Testis (tissue), 3 donors: ENCODE measurements around the gene ANKRD28. TPM values are rescaled to one million over a fixed set of nuclear protein-coding genes. Genes with fewer than 3 reads are reported as not detected.
A peak's percentile ranks its signal among the peaks of the same experiment; 100 is the strongest.

Experiments used
- DNase-seq: peaks from one replicate; pipeline ENCODE4 v3.0.0-alpha.2; 2019
- H3K27ac ChIP-seq, 2 donors: fragments of 200-600 bp; sonication (generic); one replicate each; pipeline ENCODE4 v1.5.1; 2019
- H3K27me3 ChIP-seq: fragments of 200-600 bp; sonication (generic); one replicate; pipeline ENCODE4 v1.5.1; 2019
- H3K36me3 ChIP-seq: fragments of 200-600 bp; sonication (generic); one replicate; pipeline ENCODE4 v1.5.1; 2017; ENCODE audit warnings: low read depth; ENCODE audit errors: missing control alignments
- H3K4me1 ChIP-seq: fragments of 200-600 bp; sonication (generic); one replicate; pipeline ENCODE4 v1.5.1; 2019
- H3K4me3 ChIP-seq, 2 donors: fragments of 200-600 bp; sonication (generic); one replicate each; pipeline ENCODE4 v1.5.1; 2017 to 2019
- H3K9me3 ChIP-seq: fragments of 200-600 bp; sonication (generic); one replicate; pipeline ENCODE4 v1.5.1; 2017
- POLR2A ChIP-seq: fragments of 450-650 bp; IDR thresholded peaks from one replicate; pipeline ENCODE4 v1.6.1; 2017; ENCODE audit warnings: antibody characterized with exemption, mild to moderate bottlenecking, moderate library complexity
- WGBS, 2 donors: methylation state at CpG; one replicate each; pipeline ENCODE4 v1.1.5; 2018; 5-methylcytosine and 5-hydroxymethylcytosine counted together
- intact Hi-C: fragments of 100-400 bp; cut with DNase I; formaldehyde crosslinking; loops from one replicate; pipeline ENCODE4 v1.15.1; 2023; ENCODE audit warnings: low total_unique reads
- polyA plus RNA-seq: library from polyadenylated mRNA; stranded (reverse); fragments of 350-450 nt; fragmentation: Illumina TruSeq; extraction: RNeasy Lipid Tissue Mini Kit (QIAGEN cat#74804); gene quantifications from one replicate; pipeline ENCODE4 v1.2.3, GENCODE V29; 2014; ENCODE audit warnings: low read depth, low replicate concordance; ENCODE audit not compliant: insufficient read depth
- total RNA-seq, 2 donors: library from RNA; depleted of rRNA; stranded (reverse); fragments of >200 nt; gene quantifications; one replicate each; pipeline ENCODE4 v1.2.3, GENCODE V29; 2016
- TF ChIP-seq, protein P1 (sequence below), 3 experiments: fragments of 450-650 bp in 2 of 3; fragments of 200-600 bp in 1 of 3; sonication (generic) in 1 of 3; IDR thresholded peaks; one replicate each; pipeline ENCODE4 v1.5.1; 2016 to 2019; ENCODE audit warnings: antibody characterized with exemption in 3 of 3, mild to moderate bottlenecking in 2 of 3, moderate library complexity in 1 of 3

Gene ANKRD28
- total and polyA plus RNA-seq, 3 donors from 2014 or later: 82.8 to 96.3 (median 93.8) TPM

DNA sequence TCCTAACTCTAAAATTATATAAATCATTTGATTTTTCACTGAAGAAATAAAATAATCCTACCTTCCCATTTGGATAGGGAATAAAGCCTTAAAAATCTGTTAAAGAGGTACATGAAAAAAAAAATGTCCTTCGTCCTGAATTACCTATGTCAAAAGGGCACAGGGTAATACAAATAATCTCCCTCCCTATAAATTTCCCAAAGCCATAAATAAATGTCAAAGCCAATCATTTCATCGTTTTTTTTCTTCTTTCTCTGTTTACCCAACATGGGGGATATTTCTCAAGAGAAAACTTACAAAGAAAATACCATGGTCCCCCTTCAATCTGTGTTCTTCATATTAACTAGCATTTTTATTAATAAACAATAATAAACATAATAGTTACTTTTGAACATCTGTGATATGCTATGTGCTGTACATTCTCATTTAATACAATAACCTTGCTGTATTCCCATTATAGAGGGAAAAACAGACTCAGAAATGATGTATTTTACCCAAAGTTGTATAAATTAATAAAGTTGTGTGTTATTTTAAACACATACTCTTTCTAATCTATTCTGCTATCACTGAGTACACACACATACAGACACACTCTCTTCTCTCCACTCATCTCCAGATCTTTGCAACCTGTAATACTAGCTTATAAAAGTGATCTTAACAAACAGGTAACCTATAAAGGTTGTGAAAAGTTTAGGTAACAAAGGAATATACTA lies 910 bp upstream of the ANKRD28 start:
- no peaks in the 10 kb centered on the region for H3K9me3 ChIP-seq
- TF ChIP-seq, protein P1, sequence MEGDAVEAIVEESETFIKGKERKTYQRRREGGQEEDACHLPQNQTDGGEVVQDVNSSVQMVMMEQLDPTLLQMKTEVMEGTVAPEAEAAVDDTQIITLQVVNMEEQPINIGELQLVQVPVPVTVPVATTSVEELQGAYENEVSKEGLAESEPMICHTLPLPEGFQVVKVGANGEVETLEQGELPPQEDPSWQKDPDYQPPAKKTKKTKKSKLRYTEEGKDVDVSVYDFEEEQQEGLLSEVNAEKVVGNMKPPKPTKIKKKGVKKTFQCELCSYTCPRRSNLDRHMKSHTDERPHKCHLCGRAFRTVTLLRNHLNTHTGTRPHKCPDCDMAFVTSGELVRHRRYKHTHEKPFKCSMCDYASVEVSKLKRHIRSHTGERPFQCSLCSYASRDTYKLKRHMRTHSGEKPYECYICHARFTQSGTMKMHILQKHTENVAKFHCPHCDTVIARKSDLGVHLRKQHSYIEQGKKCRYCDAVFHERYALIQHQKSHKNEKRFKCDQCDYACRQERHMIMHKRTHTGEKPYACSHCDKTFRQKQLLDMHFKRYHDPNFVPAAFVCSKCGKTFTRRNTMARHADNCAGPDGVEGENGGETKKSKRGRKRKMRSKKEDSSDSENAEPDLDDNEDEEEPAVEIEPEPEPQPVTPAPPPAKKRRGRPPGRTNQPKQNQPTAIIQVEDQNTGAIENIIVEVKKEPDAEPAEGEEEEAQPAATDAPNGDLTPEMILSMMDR (IDR thresholded peaks at IDR 0.05): no peak
- no peak for TF ChIP-seq POLR2A
- H3K27ac ChIP-seq: no peak overlapping the region
- H3K4me3 ChIP-seq: no peak overlapping the region
- WGBS, 2 donors: 60 to 70% methylated on average over 2 of the region's 2 CpGs
- no peak for DNase-seq
- no peaks in the 10 kb centered on the region for H3K36me3 ChIP-seq
- peaks cover 9% of the 10 kb centered on the region for H3K4me1 ChIP-seq
- H3K27me3 ChIP-seq: no peaks in the 10 kb centered on the region
- intact Hi-C loops: no loop called here

DNA sequence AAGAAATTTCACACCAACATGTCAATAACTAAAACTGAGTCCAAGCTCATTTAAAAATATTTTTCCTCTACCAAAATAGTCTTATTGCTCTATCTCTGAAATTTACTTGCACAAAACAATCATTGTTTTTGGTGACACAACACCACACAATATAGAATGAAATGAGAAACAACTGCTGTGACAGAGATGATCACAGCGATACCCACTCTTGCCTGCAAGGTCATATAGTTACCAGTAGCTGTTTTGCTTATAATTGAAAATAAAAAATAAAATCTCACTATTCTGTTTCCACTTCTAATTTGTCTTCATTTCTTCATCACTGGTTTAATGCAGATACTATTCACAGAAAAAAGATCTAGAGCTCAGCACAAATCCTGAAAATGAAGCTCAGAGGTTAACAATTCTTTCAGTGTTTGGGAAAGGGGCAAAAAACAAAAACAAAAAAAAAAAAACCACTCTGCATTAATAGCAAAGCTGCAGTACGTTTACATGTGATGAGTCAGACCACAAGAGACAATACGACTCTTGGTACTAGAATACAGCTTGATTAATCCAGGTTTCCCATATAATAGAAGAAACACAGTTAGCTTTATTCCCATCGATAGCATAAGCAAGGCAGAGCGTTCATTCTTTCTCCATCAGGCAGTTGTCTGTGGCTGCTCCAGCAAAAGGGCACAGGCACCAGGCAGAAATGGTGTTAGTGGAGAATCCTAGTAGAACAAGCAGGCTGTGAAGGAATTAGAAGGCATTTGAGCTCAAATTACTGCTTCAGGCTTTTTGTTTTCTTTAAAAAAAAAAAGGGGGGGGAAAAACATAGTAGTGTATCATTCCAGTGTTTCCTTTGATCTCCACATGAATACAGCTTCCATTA lies 773 bp downstream of the ANKRD28 start:
- 15 to 50% methylated on average over 5 of the region's 5 CpGs for WGBS, 2 donors
- Histone ChIP-seq H3K27me3 (no peaks in the 10 kb centered on the region), H3K4me1 (peaks cover 9% of the 10 kb centered on the region), H3K9me3 (no peaks in the 10 kb centered on the region), H3K27ac (peak overlapping the region; percentile 60 to 87), H3K4me3 (peak overlapping the region; percentile 18 to 23), H3K36me3 (no peaks in the 10 kb centered on the region)
- intact Hi-C loops: no loop called here
- DNase-seq: no peak
- no peak for TF ChIP-seq POLR2A
- TF ChIP-seq, protein P1 (IDR thresholded peaks at IDR 0.05): no peak

DNA sequence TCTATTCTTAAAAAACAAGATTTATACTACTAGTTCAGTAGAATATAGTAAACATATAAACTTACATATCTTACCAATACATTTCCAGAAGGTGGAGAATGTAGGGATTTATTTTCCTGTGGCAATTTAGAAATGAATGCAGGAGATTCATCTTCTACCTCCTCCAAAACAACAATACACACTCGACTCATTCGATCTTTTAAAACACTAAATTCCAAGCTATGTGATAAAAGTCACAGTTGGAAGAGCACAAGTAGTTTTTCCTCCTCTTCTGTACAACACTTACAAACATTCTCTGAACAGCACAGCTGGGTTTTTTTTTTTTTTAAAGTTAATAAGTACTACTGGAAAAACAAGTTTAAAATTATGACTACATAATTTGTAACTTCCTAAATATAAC lies 1.4 kb downstream of the ANKRD28 start:
- Histone ChIP-seq H3K27ac (peak overlapping the region; percentile 60 to 87), H3K4me1 (peaks cover 9% of the 10 kb centered on the region), H3K27me3 (no peaks in the 10 kb centered on the region), H3K9me3 (no peaks in the 10 kb centered on the region), H3K4me3 (peak overlapping the region; percentile 18 to 23), H3K36me3 (no peaks in the 10 kb centered on the region)
- no peak for DNase-seq
- 23 to 44% methylated on average over 2 of the region's 2 CpGs for WGBS, 2 donors
- TF ChIP-seq POLR2A: no peak
- TF ChIP-seq, protein P1 (IDR thresholded peaks at IDR 0.05): no peak
- intact Hi-C loops: no loop called here

DNA sequence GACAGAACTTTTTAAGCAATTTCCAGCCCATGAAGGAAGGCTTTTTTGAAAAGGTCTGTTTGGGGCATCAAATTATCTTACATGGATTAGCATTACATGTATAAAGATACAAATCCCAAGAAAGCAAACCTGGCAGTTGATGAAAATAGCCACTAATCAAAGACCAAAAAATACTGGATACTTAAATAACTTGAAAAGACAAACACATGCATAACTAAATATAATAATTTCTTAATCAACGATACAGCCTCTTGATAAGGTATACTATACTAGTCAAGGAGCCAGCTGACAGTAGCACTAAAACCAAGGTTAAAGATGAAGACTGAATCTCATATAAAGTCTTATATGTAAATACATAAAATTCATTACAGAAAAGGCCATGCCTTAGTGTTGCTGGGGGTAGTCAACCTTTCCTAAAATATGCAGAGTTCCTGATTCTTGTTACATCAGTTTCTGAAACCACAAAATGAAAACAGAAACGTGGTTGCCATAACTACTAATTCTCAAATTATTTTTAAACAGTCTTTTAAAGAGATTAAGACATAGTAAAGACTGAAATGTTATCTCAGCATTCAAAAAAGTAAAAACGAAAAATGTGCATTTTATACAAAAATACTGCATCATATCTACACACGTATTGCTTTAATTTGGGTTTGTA lies 2.0 kb downstream of the ANKRD28 start:
- H3K27ac ChIP-seq: peak overlapping the region; percentile 60 to 87
- peaks cover 9% of the 10 kb centered on the region for H3K4me1 ChIP-seq
- no peaks in the 10 kb centered on the region for H3K27me3 ChIP-seq
- H3K9me3 ChIP-seq: no peaks in the 10 kb centered on the region
- TF ChIP-seq, protein P1 (IDR thresholded peaks at IDR 0.05): no peak
- TF ChIP-seq POLR2A: no peak
- H3K36me3 ChIP-seq: no peaks in the 10 kb centered on the region
- DNase-seq: no peak
- 35 to 41% methylated on average over 4 of the region's 4 CpGs for WGBS, 2 donors
- intact Hi-C loops: no loop called here
- H3K4me3 ChIP-seq: no peak overlapping the region
